ENCODE data around the gene SEMA3C. TPM values are rescaled to one million over a fixed set of nuclear protein-coding genes. Genes with fewer than 3 reads are reported as not detected.

Gene SEMA3C
- total and polyA plus RNA-seq, 12 donors = 2.4 to 20.5 (median 6.2) TPM

DNA sequence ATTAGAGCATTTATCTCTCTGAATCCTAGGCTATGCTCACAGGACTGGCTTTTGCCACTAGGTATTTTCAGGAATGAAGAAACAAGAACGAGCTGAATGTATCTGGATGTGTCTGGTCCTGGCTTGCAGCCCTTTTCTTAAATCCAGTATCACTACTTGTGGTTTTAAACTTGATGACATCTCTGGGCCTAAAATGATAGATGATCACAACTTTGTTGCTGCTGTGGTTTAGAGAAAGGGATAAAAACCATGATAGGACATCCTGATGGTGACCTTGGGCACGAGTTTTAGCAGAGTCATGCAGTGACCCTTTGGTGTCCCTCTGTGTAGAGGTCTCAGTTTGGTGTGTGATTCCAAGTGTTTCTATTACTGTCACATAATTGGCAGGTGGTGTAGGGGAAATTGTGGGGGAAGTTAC lies 31.7 kb upstream of the SEMA3C start:
- Histone ChIP-seq H3K36me3 (replicated peaks in 1 of 2) (no peaks in the 10 kb centered on the region), H3K27me3 (no peaks in the 10 kb centered on the region), H3K4me1 (replicated peaks in 1 of 2) (no peaks in the 10 kb centered on the region), H3K4me3 (no peak overlapping the region), H3K9me3 (replicated peaks in 1 of 3) (no peaks in the 10 kb centered on the region), H3K27ac (no peak overlapping the region)
- 3 to 24% (median 10%) methylated on average over 2 of the region's 2 CpGs for WGBS, 4 donors
- intact Hi-C loops (cut with DNase I) = no loop called here
- TF ChIP-seq POLR2A (IDR thresholded peaks at IDR 0.05) = no peak
- TF ChIP-seq, protein P1, sequence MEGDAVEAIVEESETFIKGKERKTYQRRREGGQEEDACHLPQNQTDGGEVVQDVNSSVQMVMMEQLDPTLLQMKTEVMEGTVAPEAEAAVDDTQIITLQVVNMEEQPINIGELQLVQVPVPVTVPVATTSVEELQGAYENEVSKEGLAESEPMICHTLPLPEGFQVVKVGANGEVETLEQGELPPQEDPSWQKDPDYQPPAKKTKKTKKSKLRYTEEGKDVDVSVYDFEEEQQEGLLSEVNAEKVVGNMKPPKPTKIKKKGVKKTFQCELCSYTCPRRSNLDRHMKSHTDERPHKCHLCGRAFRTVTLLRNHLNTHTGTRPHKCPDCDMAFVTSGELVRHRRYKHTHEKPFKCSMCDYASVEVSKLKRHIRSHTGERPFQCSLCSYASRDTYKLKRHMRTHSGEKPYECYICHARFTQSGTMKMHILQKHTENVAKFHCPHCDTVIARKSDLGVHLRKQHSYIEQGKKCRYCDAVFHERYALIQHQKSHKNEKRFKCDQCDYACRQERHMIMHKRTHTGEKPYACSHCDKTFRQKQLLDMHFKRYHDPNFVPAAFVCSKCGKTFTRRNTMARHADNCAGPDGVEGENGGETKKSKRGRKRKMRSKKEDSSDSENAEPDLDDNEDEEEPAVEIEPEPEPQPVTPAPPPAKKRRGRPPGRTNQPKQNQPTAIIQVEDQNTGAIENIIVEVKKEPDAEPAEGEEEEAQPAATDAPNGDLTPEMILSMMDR (IDR thresholded peaks at IDR 0.05) = no peak
- no peak for DNase-seq

DNA sequence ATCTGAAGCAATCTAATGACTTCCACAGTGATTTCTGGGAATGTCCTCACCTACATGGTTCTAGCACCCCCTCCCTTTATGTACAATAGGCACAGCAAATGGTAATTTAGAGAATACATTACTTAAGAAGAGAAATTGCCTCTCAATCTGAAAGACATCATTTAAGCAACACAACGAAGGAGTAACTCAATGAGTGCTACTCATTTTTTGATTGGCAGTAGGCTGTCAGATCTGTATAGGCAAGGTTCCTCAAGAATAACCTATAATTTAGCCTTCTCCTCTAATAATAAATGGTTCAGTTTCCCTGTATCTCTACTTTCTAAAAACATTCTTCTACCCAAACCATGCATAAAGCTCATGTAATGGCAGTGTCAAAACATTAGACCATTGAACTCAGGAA lies 30.6 kb upstream of the SEMA3C start:
- H3K27ac ChIP-seq = no peak overlapping the region
- intact Hi-C loops (cut with DNase I) = no loop called here

DNA sequence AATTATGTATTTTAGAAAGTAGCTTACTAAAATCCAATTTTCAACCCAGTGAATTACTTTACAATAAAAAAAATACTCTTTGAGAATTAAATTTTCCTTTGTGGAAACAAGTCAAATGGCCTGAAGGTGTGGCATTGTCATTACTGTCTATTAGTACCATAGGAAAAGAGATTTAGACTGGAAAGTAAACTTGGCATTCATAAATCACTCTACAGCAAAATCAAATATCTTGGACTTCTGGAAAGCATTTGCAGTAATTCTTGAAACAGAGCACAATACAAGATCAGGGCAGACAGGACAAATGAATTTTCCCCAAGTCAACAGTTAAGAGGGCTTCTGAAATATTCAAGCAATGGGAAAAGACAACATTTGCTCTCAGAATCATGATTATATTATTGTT lies 28.0 kb upstream of the SEMA3C start:
- Histone ChIP-seq H3K27ac (no peak overlapping the region), H3K9me3 (replicated peaks in 1 of 3) (no peaks in the 10 kb centered on the region), H3K4me1 (replicated peaks in 1 of 2) (peaks cover 5 to 7% of the 10 kb centered on the region in 2 donors), H3K4me3 (no peak overlapping the region), H3K27me3 (no peaks in the 10 kb centered on the region), H3K36me3 (replicated peaks in 1 of 2) (no peaks in the 10 kb centered on the region)
- DNase-seq = no peak
- TF ChIP-seq POLR2A (IDR thresholded peaks at IDR 0.05) = no peak
- TF ChIP-seq, protein P1 (IDR thresholded peaks at IDR 0.05) = no peak
- intact Hi-C loops (cut with DNase I) = no loop called here

More for the DNA sequence above, 30.6 kb upstream of the SEMA3C start:
- no peak for DNase-seq
- TF ChIP-seq, protein P1 (IDR thresholded peaks at IDR 0.05) = no peak
- TF ChIP-seq POLR2A (IDR thresholded peaks at IDR 0.05) = no peak
- 57 to 83% (median 75%) methylated on average over 1 of the region's 1 CpG for WGBS, 4 donors
- H3K4me3 ChIP-seq = no peak overlapping the region
- H3K4me1 ChIP-seq (replicated peaks in 1 of 2) = no peaks in the 10 kb centered on the region
- H3K27me3 ChIP-seq = no peaks in the 10 kb centered on the region
- H3K9me3 ChIP-seq (replicated peaks in 1 of 3) = no peaks in the 10 kb centered on the region
- no peaks in the 10 kb centered on the region for H3K36me3 ChIP-seq (replicated peaks in 1 of 2)

DNA sequence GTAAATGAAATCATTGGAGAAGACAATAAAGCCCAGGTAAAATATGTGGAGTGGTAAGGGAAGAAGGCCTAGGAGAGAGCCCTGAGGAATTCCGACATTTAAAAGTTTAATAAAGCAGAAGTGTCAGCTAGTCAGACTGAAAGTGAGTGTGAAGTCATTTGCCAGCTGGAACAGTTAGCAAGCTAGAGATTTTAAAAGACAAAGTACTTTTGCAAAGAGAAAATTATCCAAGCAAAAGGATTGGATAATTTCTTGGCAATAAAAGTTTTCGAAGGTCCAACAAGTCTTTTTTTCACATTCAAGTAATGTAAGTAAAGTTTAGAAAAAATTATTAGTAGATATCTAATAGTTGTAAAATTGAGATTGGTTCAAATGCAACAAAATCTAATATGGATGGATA lies 27.1 kb upstream of the SEMA3C start:
- Histone ChIP-seq H3K4me1 (replicated peaks in 1 of 2) (peaks cover 8 to 15% of the 10 kb centered on the region in 2 donors), H3K36me3 (replicated peaks in 1 of 2) (no peaks in the 10 kb centered on the region), H3K27me3 (no peaks in the 10 kb centered on the region), H3K9me3 (replicated peaks in 1 of 3) (no peaks in the 10 kb centered on the region), H3K4me3 (no peak overlapping the region), H3K27ac (no peak overlapping the region)
- 65 to 84% (median 67%) methylated on average over 2 of the region's 2 CpGs for WGBS, 4 donors
- intact Hi-C loops (cut with DNase I) = no loop called here
- no peak for DNase-seq
- TF ChIP-seq, protein P1 (IDR thresholded peaks at IDR 0.05) = no peak
- no peak for TF ChIP-seq POLR2A (IDR thresholded peaks at IDR 0.05)
